Sigmoid colon (tissue), 7 donors: ENCODE results near the gene DNAI4. TPM values are rescaled to one million over a fixed set of nuclear protein-coding genes. Genes with fewer than 3 reads are reported as not detected.

Experiments used
- DNase-seq: peaks from one replicate; pipeline ENCODE4 v3.0.0-alpha.2; 2019
- H3K27ac ChIP-seq, 4 donors: fragments of 200-600 bp; sonication (generic); one replicate each; pipeline ENCODE4 v1.5.1; 2016 to 2019; ENCODE audit warnings: mild to moderate bottlenecking in 1 of 4
- H3K27me3 ChIP-seq, 3 donors: fragments of 200-600 bp; sonication (generic); one replicate each; pipeline ENCODE4 v1.5.1; 2019; ENCODE audit warnings: mild to moderate bottlenecking in 1 of 3
- H3K36me3 ChIP-seq, 4 donors: fragments of 200-600 bp; sonication (generic); one replicate each; pipeline ENCODE4 v1.5.1; 2016 to 2019
- H3K4me1 ChIP-seq, 4 donors: fragments of 200-600 bp; sonication (generic); one replicate each; pipeline ENCODE4 v1.5.1; 2017 to 2019
- H3K4me3 ChIP-seq, 4 donors: fragments of 200-600 bp; sonication (generic); one replicate each; pipeline ENCODE4 v1.5.1; 2017 to 2019; ENCODE audit warnings: mild to moderate bottlenecking in 2 of 4, moderate library complexity in 1 of 4
- H3K9me3 ChIP-seq, 4 donors: fragments of 200-600 bp in 3 of 4; sonication (generic) in 3 of 4; one replicate each; pipeline versions ENCODE4 v1.5.1 to v1.6.1; 2013 to 2019
- CTCF ChIP-seq, 4 experiments: fragments of 450-650 bp in 3 of 4; fragments of 200-600 bp in 1 of 4; IDR thresholded peaks; one replicate each; pipeline ENCODE4 v1.5.1; 2016 to 2019; ENCODE audit warnings: antibody characterized with exemption in 4 of 4, mild to moderate bottlenecking in 3 of 4, moderate library complexity in 2 of 4
- EP300 ChIP-seq, 4 donors: sonication (generic); formaldehyde crosslinking; IDR thresholded peaks; one replicate each; pipeline ENCODE4 v1.6.1; 2017; ENCODE audit warnings: antibody characterized with exemption in 4 of 4
- POLR2A ChIP-seq, 2 donors: fragments of 450-650 bp; IDR thresholded peaks; one replicate each; pipeline ENCODE4 v1.6.1; 2016; ENCODE audit warnings: antibody characterized with exemption in 2 of 2, mild to moderate bottlenecking in 2 of 2, moderate library complexity in 2 of 2
- POLR2AphosphoS5 ChIP-seq, 4 donors: sonication (generic); formaldehyde crosslinking; IDR thresholded peaks; one replicate each; pipeline ENCODE4 v1.6.1; 2017; ENCODE audit warnings: antibody characterized with exemption in 4 of 4
- WGBS, 2 donors: extraction: QIAGEN DNeasy Blood & Tissue Kit; methylation state at CpG; one replicate each; pipeline ENCODE4 v1.1.7; 2013; 5-methylcytosine and 5-hydroxymethylcytosine counted together
- intact Hi-C: fragments of 100-400 bp; cut with DNase I; formaldehyde crosslinking; loops from one replicate; pipeline ENCODE4 v1.15.1; 2023
- polyA plus RNA-seq, 3 donors: library from polyadenylated mRNA; stranded (reverse); fragments of 200-250 nt; gene quantifications; one replicate each; pipeline ENCODE4 v1.2.3, GENCODE V29; 2013
- total RNA-seq, 4 donors: library from RNA; depleted of rRNA; stranded (reverse); fragments of >200 nt; gene quantifications; one replicate each; pipeline ENCODE4 v1.1.0, GENCODE V29; 2016
- donor health status: healthy with polysubstance abuse.
- donor health status: Bipolar disorder and iron deficiency.
- donor health status: healthy.

The DNAI4 gene
- total and polyA plus RNA-seq, 7 donors = 3.0 to 16.1 (median 8.4) TPM

- Histone ChIP-seq H3K4me1 (no peaks in the 10 kb centered on the region), H3K27ac (no peak overlapping the region), H3K9me3 (peaks cover 0 to 6% (median 0%) of the 10 kb centered on the region in 4 donors), H3K36me3 (no peaks in the 10 kb centered on the region), H3K4me3 (no peak overlapping the region), H3K27me3 (no peaks in the 10 kb centered on the region)
- TF ChIP-seq POLR2AphosphoS5 (IDR thresholded peaks at IDR 0.05) (no peak), CTCF (IDR thresholded peaks at IDR 0.05) (no peak), EP300 (IDR thresholded peaks at IDR 0.05) (no peak), POLR2A (IDR thresholded peaks at IDR 0.05) (no peak)
- no peak for DNase-seq
- WGBS, 2 donors = 77 to 79% methylated on average over 4 of the region's 4 CpGs
- intact Hi-C loops = no loop called here
Observed at GRCh38 chr1:66778266-66778665, 146.4 kb downstream of the DNAI4 start.

GRCh38 chr1:66777831-66778230 is 146.8 kb downstream of the DNAI4 start:
- DNase-seq = no peak
- H3K27me3 ChIP-seq = no peaks in the 10 kb centered on the region
- H3K27ac ChIP-seq = no peak overlapping the region
- H3K4me1 ChIP-seq = no peaks in the 10 kb centered on the region
- TF ChIP-seq EP300 (IDR thresholded peaks at IDR 0.05) (no peak), POLR2A (IDR thresholded peaks at IDR 0.05) (no peak), CTCF (IDR thresholded peaks at IDR 0.05) (no peak), POLR2AphosphoS5 (IDR thresholded peaks at IDR 0.05) (no peak)
- intact Hi-C loops = no loop called here
- H3K4me3 ChIP-seq = no peak overlapping the region
- H3K9me3 ChIP-seq = peaks cover 0 to 6% (median 0%) of the 10 kb centered on the region in 4 donors
- 84% methylated on average over 3 of the region's 3 CpGs for WGBS, 2 donors
- no peaks in the 10 kb centered on the region for H3K36me3 ChIP-seq

GRCh38 chr1:66775646-66776045 is 149.0 kb downstream of the DNAI4 start:
- H3K4me1 ChIP-seq = no peaks in the 10 kb centered on the region
- no peak for TF ChIP-seq CTCF (IDR thresholded peaks at IDR 0.05)
- no peak for TF ChIP-seq POLR2A (IDR thresholded peaks at IDR 0.05)
- TF ChIP-seq POLR2AphosphoS5 (IDR thresholded peaks at IDR 0.05) = no peak
- no peak for TF ChIP-seq EP300 (IDR thresholded peaks at IDR 0.05)
- H3K27me3 ChIP-seq = no peaks in the 10 kb centered on the region
- H3K9me3 ChIP-seq = peaks cover 0 to 6% (median 0%) of the 10 kb centered on the region in 4 donors
- H3K4me3 ChIP-seq = no peak overlapping the region
- no peak overlapping the region for H3K27ac ChIP-seq
- WGBS, 2 donors = 95 to 96% methylated on average over 3 of the region's 3 CpGs
- H3K36me3 ChIP-seq = no peaks in the 10 kb centered on the region
- no peak for DNase-seq
- intact Hi-C loops = no loop called here

GRCh38 chr1:66774438-66774837 is 150.2 kb downstream of the DNAI4 start:
- Histone ChIP-seq H3K27me3 (no peaks in the 10 kb centered on the region), H3K4me1 (no peaks in the 10 kb centered on the region), H3K36me3 (no peaks in the 10 kb centered on the region), H3K9me3 (no peaks in the 10 kb centered on the region), H3K27ac (no peak overlapping the region), H3K4me3 (no peak overlapping the region)
- intact Hi-C loops = no loop called here
- no peak for DNase-seq
- TF ChIP-seq POLR2A (IDR thresholded peaks at IDR 0.05) (no peak), CTCF (IDR thresholded peaks at IDR 0.05) (no peak), POLR2AphosphoS5 (IDR thresholded peaks at IDR 0.05) (no peak), EP300 (IDR thresholded peaks at IDR 0.05) (no peak)
- WGBS, 2 donors = 79 to 80% methylated on average over 2 of the region's 2 CpGs

- no peak for DNase-seq
- Histone ChIP-seq H3K9me3 (no peaks in the 10 kb centered on the region), H3K4me1 (no peaks in the 10 kb centered on the region), H3K27me3 (no peaks in the 10 kb centered on the region), H3K36me3 (no peaks in the 10 kb centered on the region), H3K4me3 (no peak overlapping the region), H3K27ac (no peak overlapping the region)
- WGBS, 2 donors = 95 to 96% methylated on average over 2 of the region's 2 CpGs
- intact Hi-C loops = no loop called here
- TF ChIP-seq CTCF (IDR thresholded peaks at IDR 0.05) (no peak), POLR2A (IDR thresholded peaks at IDR 0.05) (no peak), POLR2AphosphoS5 (IDR thresholded peaks at IDR 0.05) (no peak), EP300 (IDR thresholded peaks at IDR 0.05) (no peak)
Observed at GRCh38 chr1:66773227-66773626, 151.4 kb downstream of the DNAI4 start.
